ENCODE measurements around the gene COX15.
"Not testable (repeated sequence)": the region's sequence is repeated elsewhere in the genome, so short reads cannot be mapped to it uniquely, and the experiment has no call there.

Gene COX15

GRCh38 chr10:99740260-99740659 is 8.3 kb upstream of the COX15 start:
- no peak for DNase-seq

DNA sequence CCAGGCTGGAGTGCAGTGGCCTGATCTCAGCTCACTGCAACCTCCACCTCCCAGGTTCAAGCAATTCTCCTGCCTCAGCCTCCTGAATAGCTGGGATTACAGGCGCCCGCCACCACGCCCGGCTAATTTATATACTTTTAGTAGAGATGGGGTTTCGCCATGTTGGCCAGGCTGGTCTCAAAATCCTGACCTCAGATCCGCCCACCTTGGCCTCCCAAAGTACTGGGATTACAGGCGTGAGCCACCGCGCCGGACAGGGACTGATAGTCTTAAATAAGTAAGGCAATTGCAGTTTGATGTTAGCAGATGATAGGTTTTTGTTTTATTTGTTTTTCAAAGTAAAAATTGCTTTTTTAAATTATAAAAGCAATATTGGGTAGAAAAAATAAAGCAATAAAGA is 2.2 kb upstream of the COX15 start:
- DNase-seq = not testable (repeated sequence)

DNA sequence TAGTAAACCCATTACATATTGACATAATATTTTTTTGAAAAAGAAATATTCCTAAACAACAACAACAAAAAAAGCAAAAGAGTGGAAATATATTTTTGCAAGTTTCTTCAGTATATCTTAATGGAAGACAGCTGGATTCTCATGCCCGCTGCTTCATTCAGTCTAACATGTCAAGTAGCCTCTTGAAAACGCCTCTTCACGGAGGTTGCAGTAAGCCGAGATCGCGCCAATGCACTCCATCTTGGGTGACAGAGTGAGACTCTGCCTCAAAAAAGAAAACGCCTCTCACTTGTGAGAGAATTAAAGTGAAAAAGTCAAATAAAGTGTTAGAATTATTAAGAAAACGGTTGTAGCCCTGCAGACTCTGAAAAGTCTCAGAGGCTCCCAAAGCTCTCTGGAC is 1.4 kb upstream of the COX15 start:
- DNase-seq = no peak

GRCh38 chr10:99731306-99732032 is 458 bp downstream of the COX15 start:
- DNase-seq = no peak

DNA sequence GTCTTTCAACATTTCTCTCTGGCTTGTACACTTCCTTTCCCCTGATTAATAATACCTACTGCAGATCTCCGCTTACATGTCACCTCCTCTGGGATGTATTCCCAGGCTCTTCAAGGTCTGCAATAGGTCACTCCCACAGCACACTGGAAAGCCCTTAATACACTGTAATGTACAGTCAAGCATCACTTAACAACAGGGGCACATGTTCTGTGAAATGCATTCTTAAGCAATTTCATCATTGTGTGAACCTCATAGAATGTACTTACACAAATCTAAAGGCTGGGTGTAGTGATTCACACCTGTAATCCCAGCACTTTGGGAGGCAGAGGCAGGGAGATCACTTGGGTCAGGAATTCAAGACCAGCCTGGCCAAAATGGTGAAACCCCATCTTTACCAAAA is 1.9 kb downstream of the COX15 start:
- no peak for DNase-seq

- DNase-seq = no peak
Observed at GRCh38 chr10:99720387-99720786, 11.5 kb downstream of the COX15 start.

GRCh38 chr10:99714446-99714845 is 17.5 kb downstream of the COX15 start:
- no peak for DNase-seq

GRCh38 chr10:99711129-99711719 is 20.7 kb downstream of the COX15 start:
- no peak for DNase-seq

GRCh38 chr10:99709480-99710229 is 22.3 kb downstream of the COX15 start:
- DNase-seq = no peak

DNA sequence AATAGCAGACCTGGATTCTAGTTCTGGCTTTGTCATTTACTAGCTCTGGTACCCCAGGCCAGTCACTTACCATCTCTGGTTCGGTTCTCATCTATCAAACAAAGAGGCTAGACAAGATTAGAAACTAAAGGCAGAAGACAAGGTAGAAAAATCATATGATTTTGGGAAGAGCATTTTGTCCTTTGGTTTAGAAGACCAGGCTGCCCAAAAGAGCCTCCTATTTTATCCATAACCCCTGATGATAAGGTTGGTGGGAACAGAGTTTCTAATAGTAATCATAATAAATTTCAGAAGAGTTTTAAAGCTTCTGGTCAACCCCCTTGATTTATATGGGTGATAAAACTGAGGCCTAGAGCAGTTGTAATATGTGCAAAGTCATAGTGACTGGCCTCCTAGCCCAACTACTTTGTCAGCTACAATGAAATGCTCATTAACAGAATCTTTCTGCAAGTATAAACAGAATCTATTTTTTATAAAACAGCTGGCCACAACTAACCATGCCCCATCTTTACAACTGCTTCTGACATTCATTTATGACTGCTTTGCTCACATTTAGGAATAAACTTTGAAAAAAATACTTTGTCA is 23.4 kb downstream of the COX15 start:
- no peak for DNase-seq

- no peak for DNase-seq
Observed at GRCh38 chr10:99700649-99701048, 31.3 kb downstream of the COX15 start.

GRCh38 chr10:99698504-99699080 is 33.3 kb downstream of the COX15 start:
- DNase-seq = no peak

GRCh38 chr10:99695761-99696160 is 36.2 kb downstream of the COX15 start:
- DNase-seq = no peak

- DNase-seq = no peak
Observed at GRCh38 chr10:99693933-99694583, 37.9 kb downstream of the COX15 start.

- DNase-seq = no peak
Observed at GRCh38 chr10:99689461-99689860, 42.5 kb downstream of the COX15 start.

GRCh38 chr10:99685597-99685967 is 46.3 kb downstream of the COX15 start:
- DNase-seq = no peak

DNA sequence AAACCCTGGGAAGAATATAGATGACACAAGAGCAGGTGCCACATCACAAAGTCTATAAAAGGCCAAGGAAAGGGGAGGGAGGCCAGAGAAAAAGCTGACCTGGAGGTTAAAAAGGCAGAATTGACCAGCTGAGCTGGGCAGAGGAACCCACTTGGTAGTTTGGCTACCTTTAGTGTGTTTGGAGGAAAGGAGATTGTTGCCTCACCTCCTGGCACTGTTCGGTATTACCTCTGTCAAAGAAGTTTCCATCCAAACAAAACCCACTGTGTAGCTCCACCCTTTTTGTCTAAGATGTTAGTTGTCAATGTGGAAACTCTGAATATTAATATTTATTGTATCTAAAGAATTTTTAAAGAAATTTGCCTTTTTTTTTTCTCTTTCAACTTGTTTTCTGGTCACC is 49.2 kb downstream of the COX15 start:
- DNase-seq = no peak

All from NCI-H1930 (cell line).